Central memory CD8-positive, alpha-beta T cell (primary cell): ENCODE measurements around the gene FAM124B.
"Not testable (repeated sequence)": the region's sequence is repeated elsewhere in the genome, so short reads cannot be mapped to it uniquely, and the experiment has no call there.

Experiments
- ATAC-seq: fragments of 150-1000 bp; cut with Tn5 transposase; replicated peaks from 2 replicates; pipeline ENCODE4 v1.10.0; 2022; ENCODE audit warnings: mild to moderate bottlenecking, moderate FRiP score, moderate number of reproducible peaks; ENCODE audit not compliant: poor library complexity, severe bottlenecking; ENCODE audit errors: extremely low read depth
- DNase-seq, 2 donors: peaks; one replicate each; pipeline ENCODE4 v3.0.0; 2021; ENCODE audit warnings: low spot score in 2 of 2
- H3K27ac Mint-ChIP-seq: one replicate; pipeline ENCODE4 v1.8.0; 2022; ENCODE audit warnings: low read depth, mild to moderate bottlenecking, moderate library complexity, mixed read lengths
- H3K27me3 Mint-ChIP-seq: one replicate; pipeline ENCODE4 v1.8.0; 2022; ENCODE audit warnings: mixed read lengths
- H3K36me3 Mint-ChIP-seq: one replicate; pipeline ENCODE4 v1.8.0; 2022; ENCODE audit warnings: mild to moderate bottlenecking, moderate library complexity, mixed read lengths; ENCODE audit not compliant: insufficient read depth
- H3K4me1 Mint-ChIP-seq: one replicate; pipeline ENCODE4 v1.8.0; 2022; ENCODE audit warnings: mixed read lengths
- H3K4me3 Mint-ChIP-seq: one replicate; pipeline ENCODE4 v1.8.0; 2022; ENCODE audit warnings: mild to moderate bottlenecking, moderate library complexity, mixed read lengths
- H3K9me3 Mint-ChIP-seq: one replicate; pipeline ENCODE4 v1.8.0; 2022; ENCODE audit warnings: mixed read lengths

FAM124B gene

DNA sequence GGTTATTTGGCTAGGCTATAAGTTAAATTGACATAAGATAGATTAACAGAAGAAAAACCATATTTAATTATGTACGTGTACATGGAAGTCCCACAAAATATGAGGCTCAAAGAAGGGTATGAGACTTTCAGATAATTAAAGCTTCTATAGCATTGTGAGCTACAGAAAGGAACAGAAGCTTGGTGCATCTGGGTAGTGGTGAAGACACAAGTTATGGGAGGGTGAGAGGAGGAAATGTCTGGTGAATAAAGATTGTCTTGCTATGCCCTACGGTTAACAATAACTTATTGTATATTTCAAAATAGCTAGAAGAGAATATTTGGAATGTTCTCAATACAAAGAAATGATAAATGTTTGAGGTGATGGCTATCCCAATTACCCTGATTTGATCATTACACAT is 6.8 kb upstream of the FAM124B start:
- Mint-ChIP-seq H3K27me3 (peaks cover 26% of the 10 kb centered on the region), H3K4me1 (no peaks in the 10 kb centered on the region), H3K9me3 (no peaks in the 10 kb centered on the region), H3K27ac (no peak overlapping the region), H3K4me3 (no peak overlapping the region), H3K36me3 (no peaks in the 10 kb centered on the region)
- no peak for ATAC-seq
- no peak for DNase-seq

DNA sequence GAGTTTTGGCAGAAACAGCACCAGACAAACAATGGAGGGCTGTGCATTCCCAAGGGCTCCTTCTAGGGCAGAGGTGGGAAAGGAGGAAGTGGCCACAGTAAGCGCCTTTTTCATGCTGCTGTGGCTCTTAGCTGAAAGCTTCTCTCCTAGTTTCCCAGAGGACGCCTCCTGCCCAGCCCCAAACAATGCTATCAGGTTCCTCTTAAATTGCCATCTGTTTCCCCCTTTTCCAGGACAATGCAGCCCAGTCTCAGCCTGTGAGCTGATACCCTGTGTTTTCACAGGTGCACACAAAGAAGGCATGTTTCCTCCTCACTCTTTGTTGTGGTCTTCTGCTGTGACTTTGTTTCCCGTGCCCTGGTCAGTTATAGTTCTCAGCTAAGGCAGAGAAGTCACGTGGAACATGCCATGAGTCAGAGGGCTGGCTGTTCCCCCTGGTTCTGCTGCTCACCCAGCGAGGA is 5.4 kb upstream of the FAM124B start:
- no peaks in the 10 kb centered on the region for H3K9me3 Mint-ChIP-seq
- DNase-seq = no peak
- no peak overlapping the region for H3K4me3 Mint-ChIP-seq
- ATAC-seq = no peak
- H3K27ac Mint-ChIP-seq = no peak overlapping the region
- no peaks in the 10 kb centered on the region for H3K4me1 Mint-ChIP-seq
- peaks cover 20% of the 10 kb centered on the region for H3K27me3 Mint-ChIP-seq
- no peaks in the 10 kb centered on the region for H3K36me3 Mint-ChIP-seq

DNA sequence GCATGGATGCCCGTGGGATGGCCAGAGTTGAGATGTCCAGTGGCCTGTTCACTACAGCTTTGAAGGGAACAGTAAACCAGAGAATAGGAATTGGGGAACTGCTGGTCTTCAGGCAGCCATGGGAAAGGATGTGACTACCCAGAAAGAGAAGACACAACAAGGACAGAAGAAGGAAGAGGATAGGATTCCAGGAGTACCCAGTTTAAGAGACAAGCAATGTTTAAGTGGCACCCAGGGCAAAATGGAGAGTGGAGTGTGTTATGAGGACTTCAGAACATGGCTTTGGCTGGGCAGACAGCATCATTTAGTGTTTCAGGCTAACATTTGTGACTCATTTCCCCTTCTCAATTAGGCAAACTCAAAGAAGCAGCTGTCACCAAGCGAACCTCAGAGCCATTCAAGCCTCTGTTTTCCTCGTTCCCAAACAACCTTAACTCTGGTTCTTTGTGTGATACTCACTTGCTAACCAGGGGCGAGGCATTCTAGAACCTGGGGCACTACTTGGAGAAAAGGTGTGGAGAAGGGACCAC is 4.0 kb upstream of the FAM124B start:
- H3K36me3 Mint-ChIP-seq = no peaks in the 10 kb centered on the region
- no peak for DNase-seq
- peaks cover 25% of the 10 kb centered on the region for H3K27me3 Mint-ChIP-seq
- no peak for ATAC-seq
- no peaks in the 10 kb centered on the region for H3K4me1 Mint-ChIP-seq
- no peaks in the 10 kb centered on the region for H3K9me3 Mint-ChIP-seq
- H3K27ac Mint-ChIP-seq = no peak overlapping the region
- H3K4me3 Mint-ChIP-seq = no peak overlapping the region

DNA sequence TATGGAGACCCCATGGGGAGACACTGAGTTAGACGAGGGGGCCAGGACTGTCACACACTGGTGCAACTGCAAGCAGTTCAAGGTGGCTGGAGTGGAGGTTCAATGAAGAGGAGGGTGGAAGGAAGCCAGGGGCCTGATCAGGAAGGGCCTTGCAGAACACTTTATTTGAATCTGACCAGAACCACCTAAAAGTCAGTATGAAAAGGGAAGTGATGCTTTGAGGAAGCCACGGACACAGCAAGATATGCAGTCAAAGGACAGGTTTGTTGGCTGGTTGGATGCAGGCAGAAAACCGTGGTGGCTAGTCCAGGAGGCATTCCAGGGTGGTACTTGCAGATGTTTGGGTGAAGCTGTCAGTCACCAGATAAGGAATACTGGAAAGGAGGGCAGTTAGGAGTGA is 3.5 kb upstream of the FAM124B start:
- H3K27me3 Mint-ChIP-seq = peaks cover 27% of the 10 kb centered on the region
- DNase-seq = no peak
- no peaks in the 10 kb centered on the region for H3K9me3 Mint-ChIP-seq
- no peaks in the 10 kb centered on the region for H3K36me3 Mint-ChIP-seq
- no peak overlapping the region for H3K4me3 Mint-ChIP-seq
- no peaks in the 10 kb centered on the region for H3K4me1 Mint-ChIP-seq
- ATAC-seq = no peak
- H3K27ac Mint-ChIP-seq = no peak overlapping the region

DNA sequence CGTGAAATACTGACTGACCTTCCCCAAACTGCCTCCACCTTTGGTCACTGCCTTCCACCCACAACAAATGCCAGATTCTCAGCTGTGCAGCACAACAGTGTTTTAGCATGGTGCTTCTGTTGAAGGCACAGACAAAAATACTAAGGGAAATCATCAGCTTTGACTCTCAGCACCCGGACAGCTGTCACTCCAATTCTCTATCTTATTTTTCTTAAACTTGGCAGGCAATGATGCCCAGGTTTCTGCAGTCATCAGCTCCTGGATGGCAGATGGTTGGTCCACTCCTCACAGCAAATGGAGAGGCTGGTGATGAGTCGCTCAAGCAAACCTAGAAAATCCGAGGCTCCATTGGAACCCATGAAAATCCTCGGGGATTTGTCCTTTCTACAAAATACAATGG is 2.9 kb upstream of the FAM124B start:
- Mint-ChIP-seq H3K4me3 (no peak overlapping the region), H3K4me1 (no peaks in the 10 kb centered on the region), H3K27me3 (peaks cover 27% of the 10 kb centered on the region), H3K27ac (no peak overlapping the region), H3K9me3 (no peaks in the 10 kb centered on the region), H3K36me3 (no peaks in the 10 kb centered on the region)
- ATAC-seq (no peak), DNase-seq (no peak)

DNA sequence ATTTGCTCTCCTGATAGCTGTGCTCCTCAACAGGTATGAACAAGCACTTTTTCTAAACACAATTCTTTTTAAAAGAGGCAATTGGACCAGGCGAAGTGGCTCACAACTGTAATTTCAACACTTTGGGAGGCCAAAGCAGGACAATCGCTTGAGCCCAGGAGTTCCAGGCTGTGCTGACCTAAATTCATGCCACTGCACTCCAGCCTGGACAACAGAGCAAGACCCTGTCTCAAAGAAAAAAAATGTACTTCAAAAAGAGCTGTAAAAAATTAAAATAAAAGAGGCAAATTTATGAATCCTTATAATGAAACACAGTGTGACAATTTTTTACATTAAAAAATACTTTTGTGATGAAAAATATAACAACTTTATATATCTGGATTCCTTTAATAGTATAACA is 1.8 kb upstream of the FAM124B start:
- Mint-ChIP-seq H3K27me3 (peaks cover 22% of the 10 kb centered on the region), H3K4me1 (no peaks in the 10 kb centered on the region), H3K36me3 (no peaks in the 10 kb centered on the region), H3K27ac (no peak overlapping the region), H3K4me3 (no peak overlapping the region), H3K9me3 (no peaks in the 10 kb centered on the region)
- no peak for DNase-seq
- no peak for ATAC-seq

DNA sequence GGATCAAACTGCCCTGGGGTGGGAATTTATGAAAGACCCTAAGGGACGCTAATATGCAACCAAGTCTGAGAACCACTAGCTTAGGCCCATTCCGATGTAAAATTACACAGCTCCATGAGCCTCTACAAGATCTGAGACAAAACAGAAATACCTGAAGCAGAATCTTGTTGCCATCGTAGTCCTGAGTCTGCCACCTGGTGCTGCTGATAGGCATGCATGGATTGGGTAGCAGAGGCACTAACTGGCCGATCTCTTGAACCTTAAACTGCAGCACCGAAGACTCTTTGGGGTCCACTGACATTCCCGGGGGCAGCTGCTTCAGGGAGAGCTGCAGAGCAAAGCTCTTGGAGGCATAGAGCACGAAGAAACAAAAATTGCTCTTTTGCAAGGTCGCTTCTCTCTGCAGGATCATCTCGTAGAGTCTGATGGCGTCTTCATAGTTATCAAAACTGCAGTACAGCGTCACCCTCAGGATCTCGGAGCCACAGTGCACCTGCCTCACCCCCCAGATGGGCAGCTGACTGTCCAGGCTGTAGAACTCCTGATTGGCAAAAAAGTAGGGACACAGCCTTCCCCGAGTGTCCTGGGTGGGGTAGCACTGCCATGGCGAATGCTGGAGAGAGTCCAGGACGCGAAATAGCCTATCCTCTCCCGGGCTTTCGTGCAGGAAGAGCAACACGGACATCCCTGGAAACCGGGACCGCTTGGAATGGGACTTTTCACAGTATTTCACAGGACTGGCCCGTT is 848 bp downstream of the FAM124B start:
- no peak overlapping the region for H3K27ac Mint-ChIP-seq
- peak overlapping the region; percentile 31 for H3K4me3 Mint-ChIP-seq

DNA sequence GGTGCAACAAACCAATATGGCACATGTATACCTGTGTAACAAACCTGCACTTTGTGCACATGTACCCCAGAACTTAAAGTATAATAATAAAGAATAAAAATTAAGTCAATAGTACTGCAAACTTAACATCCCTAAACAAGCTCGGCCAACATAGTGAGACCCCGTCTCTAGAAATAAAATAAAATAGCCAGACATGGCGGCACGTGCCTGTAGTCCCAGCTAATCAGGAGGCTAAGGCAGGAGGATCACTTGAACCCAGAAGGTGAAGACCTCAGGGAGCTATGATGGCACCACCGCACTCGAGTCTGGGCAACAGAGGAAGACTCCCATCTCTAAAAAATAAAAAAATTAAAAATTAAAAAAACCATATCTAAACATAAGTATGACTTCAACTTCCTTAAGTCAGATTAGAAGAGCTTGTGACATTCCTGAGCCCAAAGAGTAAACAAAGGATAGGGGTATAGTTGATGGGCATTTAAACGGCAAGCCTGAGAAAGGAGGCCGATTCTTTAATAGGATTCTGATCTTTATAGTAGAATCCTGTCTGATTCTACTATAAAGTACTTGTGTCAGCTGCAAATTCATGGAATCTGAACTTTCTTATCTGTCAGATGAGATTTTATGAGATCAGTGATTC is 1.6 kb downstream of the FAM124B start:
- Mint-ChIP-seq H3K27ac (no peak overlapping the region), H3K4me1 (no peaks in the 10 kb centered on the region), H3K36me3 (peaks cover 3% of the 10 kb centered on the region), H3K9me3 (no peaks in the 10 kb centered on the region), H3K27me3 (peaks cover 31% of the 10 kb centered on the region), H3K4me3 (no peak overlapping the region)
- DNase-seq = no peak
- no peak for ATAC-seq

More for the DNA sequence above, 848 bp downstream of the FAM124B start:
- DNase-seq = no peak
- Mint-ChIP-seq H3K4me1 (no peaks in the 10 kb centered on the region), H3K36me3 (peaks cover 3% of the 10 kb centered on the region), H3K27me3 (peaks cover 29% of the 10 kb centered on the region), H3K9me3 (no peaks in the 10 kb centered on the region)
- ATAC-seq = no peak

DNA sequence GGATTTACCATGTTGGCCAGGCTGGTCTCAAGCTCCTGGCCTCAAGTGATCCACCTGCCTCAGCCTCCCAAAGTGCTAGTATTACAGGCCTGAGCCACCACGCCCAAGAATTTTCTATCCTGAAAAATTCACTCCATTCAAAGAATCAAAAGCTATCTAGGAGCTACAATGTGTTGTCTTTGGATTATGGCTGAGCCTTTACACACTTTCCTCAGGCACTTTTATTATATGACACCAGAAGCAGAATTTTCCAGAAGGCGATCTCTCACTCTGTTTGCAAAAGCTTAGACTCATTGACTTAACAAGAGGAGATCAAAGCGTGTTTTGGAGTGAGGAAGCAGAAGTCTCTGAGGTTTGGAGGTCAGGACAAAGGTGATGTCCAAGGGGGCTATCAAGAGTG is 3.6 kb downstream of the FAM124B start:
- no peaks in the 10 kb centered on the region for H3K4me1 Mint-ChIP-seq
- ATAC-seq (no peak), DNase-seq (no peak)
- H3K27ac Mint-ChIP-seq = no peak overlapping the region
- H3K4me3 Mint-ChIP-seq = no peak overlapping the region
- H3K9me3 Mint-ChIP-seq = no peaks in the 10 kb centered on the region
- H3K36me3 Mint-ChIP-seq = peaks cover 3% of the 10 kb centered on the region
- H3K27me3 Mint-ChIP-seq = peaks cover 48% of the 10 kb centered on the region

DNA sequence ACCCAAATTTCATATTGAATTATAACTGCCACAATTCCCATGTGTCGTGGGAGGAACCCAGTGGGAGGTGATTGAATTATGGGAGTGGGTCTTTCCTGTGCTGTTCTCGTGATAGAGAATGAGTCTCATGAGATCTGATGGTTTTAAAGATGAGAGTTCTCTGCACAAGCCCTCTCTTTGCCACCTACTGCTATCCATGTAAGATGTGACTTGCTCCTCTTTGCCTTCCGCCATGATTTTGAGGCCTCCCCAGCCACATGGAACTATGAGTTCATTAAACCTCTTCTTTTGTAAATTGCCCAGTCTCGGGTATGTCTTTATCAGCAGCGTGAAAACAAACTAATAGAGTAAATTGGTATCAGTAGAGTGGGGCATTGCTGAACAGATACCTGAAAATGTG is 4.8 kb downstream of the FAM124B start:
- H3K36me3 Mint-ChIP-seq, H3K9me3 Mint-ChIP-seq, H3K4me3 Mint-ChIP-seq, ATAC-seq, DNase-seq, H3K4me1 Mint-ChIP-seq, H3K27ac Mint-ChIP-seq: not testable (repeated sequence)
- peaks cover 45% of the 10 kb centered on the region for H3K27me3 Mint-ChIP-seq

DNA sequence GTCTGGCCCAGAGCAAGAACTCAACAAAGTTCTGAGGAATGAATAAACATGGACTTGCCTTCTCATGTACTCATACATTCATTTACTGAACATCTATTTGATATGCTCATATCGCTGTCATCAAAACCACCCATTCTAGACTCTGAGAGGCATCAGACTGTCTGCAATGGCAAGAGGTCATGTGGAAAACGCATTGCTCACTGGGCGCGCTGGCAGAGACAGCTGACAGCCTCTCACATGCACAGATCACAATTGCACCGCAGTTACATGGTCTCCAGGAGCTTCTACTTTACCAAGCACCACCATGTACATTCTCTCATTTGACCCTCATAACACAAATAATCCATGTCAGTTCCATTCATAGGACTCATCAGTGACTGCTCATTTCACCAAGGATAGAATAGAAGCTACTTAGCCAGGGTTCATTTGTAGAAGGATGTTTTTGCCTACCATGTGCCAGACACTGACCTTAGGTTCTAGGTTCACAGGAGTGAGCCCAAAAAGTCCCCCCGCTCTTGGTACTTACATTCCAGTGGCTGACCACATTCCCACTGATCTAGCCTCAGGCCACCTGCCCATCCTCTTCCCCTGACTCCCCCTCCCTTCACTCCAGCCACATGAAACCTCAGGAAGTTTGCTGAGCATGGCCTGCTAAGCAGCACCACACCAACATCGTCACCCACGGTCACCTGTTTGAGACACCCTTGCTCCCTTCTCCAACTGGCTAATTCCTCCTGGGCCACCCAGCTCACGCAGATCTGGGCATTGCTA is 6.1 kb downstream of the FAM124B start:
- no peaks in the 10 kb centered on the region for H3K4me1 Mint-ChIP-seq
- H3K27me3 Mint-ChIP-seq = peaks cover 32% of the 10 kb centered on the region
- DNase-seq (no peak), ATAC-seq (no peak)
- peaks cover 3% of the 10 kb centered on the region for H3K36me3 Mint-ChIP-seq
- H3K9me3 Mint-ChIP-seq = no peaks in the 10 kb centered on the region
- H3K4me3 Mint-ChIP-seq = no peak overlapping the region
- no peak overlapping the region for H3K27ac Mint-ChIP-seq

DNA sequence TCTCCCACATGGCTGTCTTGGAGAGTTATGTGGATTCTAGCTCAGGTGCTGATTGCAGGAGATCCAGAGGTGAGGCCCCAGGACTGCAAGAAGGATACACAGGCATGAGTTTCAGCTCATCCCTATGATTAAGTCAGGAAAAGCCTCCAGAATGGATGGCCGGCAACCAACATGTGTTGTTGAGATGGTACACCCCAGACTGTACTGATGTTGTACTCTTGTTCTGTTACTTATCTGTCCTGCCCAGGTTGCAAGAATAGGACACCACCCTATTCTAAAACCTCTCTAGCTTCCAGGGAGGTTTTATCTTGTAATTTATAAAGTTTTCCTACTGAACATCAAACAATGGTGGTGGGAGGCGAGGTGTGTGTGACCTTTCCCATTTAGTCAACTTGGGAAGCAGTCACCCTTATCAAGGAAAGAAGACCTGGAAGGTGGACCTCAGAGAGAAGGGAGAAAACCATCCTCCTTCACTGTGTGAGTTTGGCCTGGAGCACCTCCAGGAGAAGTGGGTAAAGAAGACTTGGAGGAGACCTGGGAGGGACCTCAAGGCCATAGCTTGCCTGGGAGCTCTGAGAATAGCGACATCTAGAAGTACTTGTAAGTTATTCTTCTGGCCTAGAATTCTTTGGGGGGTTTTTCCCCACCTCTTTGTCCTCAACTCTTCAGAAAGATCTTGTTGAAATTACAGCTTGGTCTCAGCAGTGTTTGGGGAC is 8.6 kb downstream of the FAM124B start:
- H3K36me3 Mint-ChIP-seq = peaks cover 3% of the 10 kb centered on the region
- no peaks in the 10 kb centered on the region for H3K4me1 Mint-ChIP-seq
- no peak overlapping the region for H3K4me3 Mint-ChIP-seq
- peaks cover 51% of the 10 kb centered on the region for H3K27me3 Mint-ChIP-seq
- H3K27ac Mint-ChIP-seq = no peak overlapping the region
- no peak for DNase-seq
- ATAC-seq = no peak
- no peaks in the 10 kb centered on the region for H3K9me3 Mint-ChIP-seq
